ENCODE measurements around the gene KRTAP10-10. TPM values are rescaled to one million over a fixed set of nuclear protein-coding genes. Genes with fewer than 3 reads are reported as not detected.

KRTAP10-10 gene
- total and polyA plus RNA-seq, 4 donors: not detected

GRCh38 chr21:44601596-44602462, 35.3 kb upstream of the KRTAP10-10 start:
- 84% methylated on average over 23 of the region's 23 CpGs for WGBS
- no peaks in the 10 kb centered on the region for H3K4me1 ChIP-seq (ENCODE audit: control insufficient read depth in 4 of 4, insufficient read depth in 4 of 4, low read length in 3 of 4)
- H3K9ac ChIP-seq (ENCODE audit: low read depth in 1 of 2, low read length in 2 of 2): no peak overlapping the region
- TF ChIP-seq RXRA (IDR thresholded peaks at IDR 0.05): no peak
- no peak for TF ChIP-seq NR2F2 (IDR thresholded peaks at IDR 0.05)
- TF ChIP-seq JUND (IDR thresholded peaks at IDR 0.05): no peak
- no peak for TF ChIP-seq FOXA2 (IDR thresholded peaks at IDR 0.05)
- TF ChIP-seq EGR1 (IDR thresholded peaks at IDR 0.05; ENCODE audit: low read depth in 2 of 2): no peak
- TF ChIP-seq ATF3 (IDR thresholded peaks at IDR 0.05): no peak
- no peak for TF ChIP-seq RAD21 (IDR thresholded peaks at IDR 0.05)
- no peaks in the 10 kb centered on the region for H3K27me3 ChIP-seq (ENCODE audit: control insufficient read depth in 4 of 4, insufficient read depth in 4 of 4, low read length in 3 of 4)
- no peaks in the 10 kb centered on the region for H3K36me3 ChIP-seq (ENCODE audit: control insufficient read depth in 4 of 4, insufficient read depth in 3 of 4, low read depth in 1 of 4, low read length in 3 of 4)
- no peak overlapping the region for H3K27ac ChIP-seq (ENCODE audit: low read depth in 1 of 2, low read length in 2 of 2)
- H3K9me3 ChIP-seq (ENCODE audit: control insufficient read depth in 4 of 4, low read length in 3 of 4): peaks cover 0 to 7% (median 5%) of the 10 kb centered on the region in 4 donors
- H3K4me3 ChIP-seq (ENCODE audit: low read depth in 1 of 3, low read length in 3 of 3): no peak overlapping the region
- peak; percentile 17 for DNase-seq (ENCODE audit: low spot score)

GRCh38 chr21:44602463-44602850, 34.7 kb upstream of the KRTAP10-10 start:
- Histone ChIP-seq H3K9ac (ENCODE audit: low read depth in 1 of 2, low read length in 2 of 2) (no peak overlapping the region), H3K9me3 (ENCODE audit: control insufficient read depth in 4 of 4, low read length in 3 of 4) (peaks cover 0 to 7% (median 5%) of the 10 kb centered on the region in 4 donors), H3K4me1 (ENCODE audit: control insufficient read depth in 4 of 4, insufficient read depth in 4 of 4, low read length in 3 of 4) (no peaks in the 10 kb centered on the region), H3K4me3 (ENCODE audit: low read depth in 1 of 3, low read length in 3 of 3) (no peak overlapping the region), H3K27me3 (ENCODE audit: control insufficient read depth in 4 of 4, insufficient read depth in 4 of 4, low read length in 3 of 4) (no peaks in the 10 kb centered on the region), H3K36me3 (ENCODE audit: control insufficient read depth in 4 of 4, insufficient read depth in 3 of 4, low read depth in 1 of 4, low read length in 3 of 4) (no peaks in the 10 kb centered on the region), H3K27ac (ENCODE audit: low read depth in 1 of 2, low read length in 2 of 2) (no peak overlapping the region)
- no peak for TF ChIP-seq HNF4A (conservative IDR thresholded peaks at IDR 0.05)
- no peak for TF ChIP-seq RAD21 (IDR thresholded peaks at IDR 0.05)
- TF ChIP-seq JUND (IDR thresholded peaks at IDR 0.05): no peak
- TF ChIP-seq HNF4G (IDR thresholded peaks at IDR 0.05): no peak
- no peak for TF ChIP-seq YY1 (IDR thresholded peaks at IDR 0.05)
- no peak for TF ChIP-seq TAF1 (conservative IDR thresholded peaks at IDR 0.05)
- TF ChIP-seq SP1 (IDR thresholded peaks at IDR 0.05): no peak
- TF ChIP-seq ATF3 (IDR thresholded peaks at IDR 0.05): no peak
- DNase-seq (ENCODE audit: low spot score): peak; percentile 6
- 86% methylated on average over 20 of the region's 21 CpGs for WGBS

- peak; percentile 28 for DNase-seq (ENCODE audit: low spot score)
- WGBS: 54% methylated on average over 17 of the region's 17 CpGs
Measured at GRCh38 chr21:44603109-44603875, 33.9 kb upstream of the KRTAP10-10 start.

More at GRCh38 chr21:44603109-44603875, 33.9 kb upstream of the KRTAP10-10 start:
- H3K36me3 ChIP-seq (ENCODE audit: control insufficient read depth in 4 of 4, insufficient read depth in 3 of 4, low read depth in 1 of 4, low read length in 3 of 4): no peaks in the 10 kb centered on the region
- H3K4me3 ChIP-seq (ENCODE audit: low read depth in 1 of 3, low read length in 3 of 3): no peak overlapping the region
- peaks cover 0 to 7% (median 5%) of the 10 kb centered on the region in 4 donors for H3K9me3 ChIP-seq (ENCODE audit: control insufficient read depth in 4 of 4, low read length in 3 of 4)
- no peak overlapping the region for H3K9ac ChIP-seq (ENCODE audit: low read depth in 1 of 2, low read length in 2 of 2)
- H3K27ac ChIP-seq (ENCODE audit: low read depth in 1 of 2, low read length in 2 of 2): no peak overlapping the region
- no peaks in the 10 kb centered on the region for H3K4me1 ChIP-seq (ENCODE audit: control insufficient read depth in 4 of 4, insufficient read depth in 4 of 4, low read length in 3 of 4)
- H3K27me3 ChIP-seq (ENCODE audit: control insufficient read depth in 4 of 4, insufficient read depth in 4 of 4, low read length in 3 of 4): no peaks in the 10 kb centered on the region
- no peak for TF ChIP-seq NR2F2 (IDR thresholded peaks at IDR 0.05)

All from liver (tissue), 9 donors.